Loucy (cell line): ENCODE measurements around the gene RTP3.

Source experiments
- H2AFZ ChIP-seq: fragments of 200-600 bp; sonication (generic); 2 replicates; pipeline ENCODE4 v1.6.0; 2016; ENCODE audit warnings: antibody characterized with exemption, mild to moderate bottlenecking, low read length, moderate library complexity
- H3F3A ChIP-seq: fragments of 200-600 bp; 2 replicates; pipeline ENCODE4 v1.6.0; 2016; ENCODE audit warnings: antibody characterized with exemption, low read depth, mild to moderate bottlenecking
- H3K27me3 ChIP-seq: fragments of 200-600 bp; sonication (generic); 2 replicates; pipeline ENCODE4 v1.6.1; 2014; ENCODE audit warnings: low read length, mild to moderate bottlenecking; ENCODE audit not compliant: insufficient read depth, poor library complexity, severe bottlenecking
- H3K36me3 ChIP-seq: fragments of 200-600 bp; sonication (generic); 2 replicates; pipeline ENCODE4 v1.6.1; 2016; ENCODE audit warnings: low read length; ENCODE audit not compliant: insufficient read depth
- H3K4me1 ChIP-seq: fragments of 200-600 bp; sonication (generic); 2 replicates; pipeline ENCODE4 v1.5.1; 2014; ENCODE audit warnings: low read length, mild to moderate bottlenecking; ENCODE audit not compliant: insufficient read depth, poor library complexity, severe bottlenecking
- H3K4me2 ChIP-seq: fragments of 200-600 bp; sonication (generic); 2 replicates; pipeline ENCODE4 v1.6.0; 2014; ENCODE audit warnings: antibody characterized with exemption, low read length, low read depth, mild to moderate bottlenecking; ENCODE audit not compliant: poor library complexity, severe bottlenecking
- H3K4me3 ChIP-seq: fragments of 200-600 bp; sonication (generic); 2 replicates; pipeline ENCODE4 v1.5.1; 2014; ENCODE audit warnings: low read length, mild to moderate bottlenecking, mixed read lengths; ENCODE audit not compliant: poor library complexity, severe bottlenecking
- H3K79me2 ChIP-seq: fragments of 200-600 bp; sonication (generic); 2 replicates; pipeline ENCODE4 v1.6.1; 2014; ENCODE audit warnings: low read length; ENCODE audit not compliant: insufficient read depth
- H3K9ac ChIP-seq: fragments of 200-600 bp; sonication (generic); 2 replicates; pipeline ENCODE4 v1.6.0; 2014; ENCODE audit warnings: mild to moderate bottlenecking, low read depth, low read length, moderate library complexity; ENCODE audit not compliant: poor library complexity, severe bottlenecking
- H3K9me2 ChIP-seq: fragments of 200-600 bp; sonication (generic); replicated peaks from 2 replicates; pipeline ENCODE4 v1.6.1; 2016; ENCODE audit warnings: low read depth, low read length, mixed read lengths
- H3K9me3 ChIP-seq: fragments of 200-600 bp; sonication (generic); 2 replicates; pipeline ENCODE4 v1.6.1; 2014; ENCODE audit warnings: mild to moderate bottlenecking, antibody characterized with exemption, low read length, low read depth; ENCODE audit not compliant: insufficient read depth
- H4K20me1 ChIP-seq: fragments of 200-600 bp; sonication (generic); 2 replicates; pipeline ENCODE4 v1.6.0; 2014; ENCODE audit warnings: antibody characterized with exemption, low read length, mild to moderate bottlenecking; ENCODE audit not compliant: insufficient read depth, poor library complexity, severe bottlenecking
- EZH2phosphoT487 ChIP-seq: fragments of 200-600 bp; IDR thresholded peaks from 2 replicates; pipeline ENCODE4 v1.6.1; 2018; ENCODE audit warnings: antibody characterized with exemption, mild to moderate bottlenecking, moderate library complexity, borderline replicate concordance
- TF ChIP-seq, protein P1 (sequence below): fragments of 200-600 bp; sonication (generic); conservative IDR thresholded peaks from 2 replicates; pipeline ENCODE4 v1.5.1; 2014; ENCODE audit warnings: mild to moderate bottlenecking, antibody characterized with exemption, low read length

RTP3 gene

GRCh38 chr3:46496746-46497555, 825 bp upstream of the RTP3 start:
- Histone ChIP-seq H4K20me1 (no peaks in the 10 kb centered on the region), H3K9me3 (no peaks in the 10 kb centered on the region), H3K4me3 (no peak overlapping the region), H3F3A (no peaks in the 10 kb centered on the region; the same call in 1 of the 2 replicates), H3K9ac (peak overlapping the region; percentile 15), H3K4me2 (no peak overlapping the region), H3K4me1 (peaks cover 71% of the 10 kb centered on the region), H3K79me2 (no peaks in the 10 kb centered on the region), H2AFZ (0 out of 2 replicates have a peak overlapping the region, but pooled peaks have one; percentile 16), H3K27me3 (no peaks in the 10 kb centered on the region), H3K36me3 (no peaks in the 10 kb centered on the region), H3K9me2 (no peaks in the 10 kb centered on the region)
- TF ChIP-seq EZH2phosphoT487: no peak
- TF ChIP-seq, protein P1, sequence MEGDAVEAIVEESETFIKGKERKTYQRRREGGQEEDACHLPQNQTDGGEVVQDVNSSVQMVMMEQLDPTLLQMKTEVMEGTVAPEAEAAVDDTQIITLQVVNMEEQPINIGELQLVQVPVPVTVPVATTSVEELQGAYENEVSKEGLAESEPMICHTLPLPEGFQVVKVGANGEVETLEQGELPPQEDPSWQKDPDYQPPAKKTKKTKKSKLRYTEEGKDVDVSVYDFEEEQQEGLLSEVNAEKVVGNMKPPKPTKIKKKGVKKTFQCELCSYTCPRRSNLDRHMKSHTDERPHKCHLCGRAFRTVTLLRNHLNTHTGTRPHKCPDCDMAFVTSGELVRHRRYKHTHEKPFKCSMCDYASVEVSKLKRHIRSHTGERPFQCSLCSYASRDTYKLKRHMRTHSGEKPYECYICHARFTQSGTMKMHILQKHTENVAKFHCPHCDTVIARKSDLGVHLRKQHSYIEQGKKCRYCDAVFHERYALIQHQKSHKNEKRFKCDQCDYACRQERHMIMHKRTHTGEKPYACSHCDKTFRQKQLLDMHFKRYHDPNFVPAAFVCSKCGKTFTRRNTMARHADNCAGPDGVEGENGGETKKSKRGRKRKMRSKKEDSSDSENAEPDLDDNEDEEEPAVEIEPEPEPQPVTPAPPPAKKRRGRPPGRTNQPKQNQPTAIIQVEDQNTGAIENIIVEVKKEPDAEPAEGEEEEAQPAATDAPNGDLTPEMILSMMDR: peak; percentile 72

GRCh38 chr3:46498916-46499519, 1.2 kb downstream of the RTP3 start:
- Histone ChIP-seq H3K4me2 (no peak overlapping the region), H3F3A (no peaks in the 10 kb centered on the region), H4K20me1 (no peaks in the 10 kb centered on the region), H3K9ac (peak overlapping the region; percentile 44), H3K4me1 (peaks cover 76% of the 10 kb centered on the region), H2AFZ (peak overlapping the region; percentile 30; the same call in 1 of the 2 replicates), H3K9me2 (no peaks in the 10 kb centered on the region), H3K4me3 (no peak overlapping the region), H3K27me3 (no peaks in the 10 kb centered on the region), H3K9me3 (no peaks in the 10 kb centered on the region), H3K79me2 (no peaks in the 10 kb centered on the region), H3K36me3 (no peaks in the 10 kb centered on the region)
- TF ChIP-seq, protein P1: no peak
- no peak for TF ChIP-seq EZH2phosphoT487

GRCh38 chr3:46500656-46501635, 3.2 kb downstream of the RTP3 start:
- no peaks in the 10 kb centered on the region for H4K20me1 ChIP-seq
- H3K79me2 ChIP-seq: no peaks in the 10 kb centered on the region
- H3K4me1 ChIP-seq: peaks cover 72% of the 10 kb centered on the region
- no peaks in the 10 kb centered on the region for H3F3A ChIP-seq
- H3K27me3 ChIP-seq: no peaks in the 10 kb centered on the region
- 0 out of 2 replicates have a peak overlapping the region, but pooled peaks have one; percentile 14 for H2AFZ ChIP-seq
- no peaks in the 10 kb centered on the region for H3K9me2 ChIP-seq
- no peaks in the 10 kb centered on the region for H3K36me3 ChIP-seq
- no peaks in the 10 kb centered on the region for H3K9me3 ChIP-seq
- H3K9ac ChIP-seq: peak overlapping the region; percentile 13
- TF ChIP-seq EZH2phosphoT487: no peak
- TF ChIP-seq, protein P1: no peak
- H3K4me3 ChIP-seq: no peak overlapping the region
- peak overlapping the region; percentile 46 for H3K4me2 ChIP-seq
